ENCODE results near the gene TAAR2. TPM values are rescaled to one million over a fixed set of nuclear protein-coding genes. Genes with fewer than 3 reads are reported as not detected.

The TAAR2 gene
- total and polyA plus RNA-seq, 2 donors (not counting 1 experiment from before 2014, with no cell fraction given): not detected

- Histone ChIP-seq H3K27ac (ENCODE audit: low read length in 2 of 2) (no peak overlapping the region), H3K79me2 (ENCODE audit: control insufficient read depth, insufficient read depth, low read length) (no peaks in the 10 kb centered on the region), H3K36me3 (replicated peaks in 1 of 2; ENCODE audit: control extremely low read depth in 1 of 2, control insufficient read depth in 1 of 2, extremely low read depth in 1 of 2, insufficient read depth in 2 of 2, low read length in 1 of 2) (no peaks in the 10 kb centered on the region), H4K20me1 (ENCODE audit: control insufficient read depth, insufficient read depth, low read length, poor library complexity, severe bottlenecking) (no peaks in the 10 kb centered on the region), H3K4me1 (ENCODE audit: control insufficient read depth in 2 of 2, insufficient read depth in 2 of 2, low read length in 2 of 2) (no peaks in the 10 kb centered on the region), H2AFZ (ENCODE audit: insufficient read depth, low read depth, low read length, poor library complexity, severe bottlenecking) (no peak overlapping the region), H3K4me3 (ENCODE audit: control extremely low read depth in 1 of 5, extremely low read depth in 1 of 5, insufficient read depth in 1 of 5, low read depth in 2 of 5, low read length in 4 of 5) (no peak overlapping the region), H3K9ac (ENCODE audit: low read length) (no peak overlapping the region), H3K27me3 (replicated peaks in 1 of 4; ENCODE audit: control extremely low read depth in 1 of 4, control insufficient read depth in 3 of 4, insufficient read depth in 4 of 4, low read length in 3 of 4) (peaks cover 0 to 3% (median 0%) of the 10 kb centered on the region in 4 experiments), H3K9me3 (ENCODE audit: control extremely low read depth in 1 of 3, control insufficient read depth in 2 of 3, insufficient read depth in 1 of 3, low read length in 2 of 3) (no peaks in the 10 kb centered on the region), H3K4me2 (replicated peaks; ENCODE audit: low read depth, low read length, poor library complexity, severe bottlenecking) (no peak overlapping the region)
- Mint-ChIP-seq H3K4me1 (peaks cover 2% of the 10 kb centered on the region), H3K27ac (no peak overlapping the region), H3K4me3 (no peak overlapping the region), H3K9me3 (ENCODE audit: insufficient read depth) (no peaks in the 10 kb centered on the region), H3K27me3 (peaks cover 17% of the 10 kb centered on the region)
- WGBS (ENCODE audit: insufficient coverage): 36% methylated on average over 2 of the region's 2 CpGs
- ATAC-seq (ENCODE audit: low read depth) (no peak), DNase-seq (no peak)
- intact Hi-C loops (cut with micrococcal nuclease): no loop called here
- TF ChIP-seq, protein P1, sequence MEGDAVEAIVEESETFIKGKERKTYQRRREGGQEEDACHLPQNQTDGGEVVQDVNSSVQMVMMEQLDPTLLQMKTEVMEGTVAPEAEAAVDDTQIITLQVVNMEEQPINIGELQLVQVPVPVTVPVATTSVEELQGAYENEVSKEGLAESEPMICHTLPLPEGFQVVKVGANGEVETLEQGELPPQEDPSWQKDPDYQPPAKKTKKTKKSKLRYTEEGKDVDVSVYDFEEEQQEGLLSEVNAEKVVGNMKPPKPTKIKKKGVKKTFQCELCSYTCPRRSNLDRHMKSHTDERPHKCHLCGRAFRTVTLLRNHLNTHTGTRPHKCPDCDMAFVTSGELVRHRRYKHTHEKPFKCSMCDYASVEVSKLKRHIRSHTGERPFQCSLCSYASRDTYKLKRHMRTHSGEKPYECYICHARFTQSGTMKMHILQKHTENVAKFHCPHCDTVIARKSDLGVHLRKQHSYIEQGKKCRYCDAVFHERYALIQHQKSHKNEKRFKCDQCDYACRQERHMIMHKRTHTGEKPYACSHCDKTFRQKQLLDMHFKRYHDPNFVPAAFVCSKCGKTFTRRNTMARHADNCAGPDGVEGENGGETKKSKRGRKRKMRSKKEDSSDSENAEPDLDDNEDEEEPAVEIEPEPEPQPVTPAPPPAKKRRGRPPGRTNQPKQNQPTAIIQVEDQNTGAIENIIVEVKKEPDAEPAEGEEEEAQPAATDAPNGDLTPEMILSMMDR (IDR thresholded peaks at IDR 0.05): no peak
- no peak for TF ChIP-seq EZH2 (IDR thresholded peaks at IDR 0.05; ENCODE audit: borderline replicate concordance, insufficient read depth, low read depth, low read length, poor library complexity, severe bottlenecking)
- ChIA-PET POLR2A (no interaction called here), CTCF (no interaction called here)
Measured at GRCh38 chr6:132592855-132593254, 31.2 kb downstream of the TAAR2 start.

DNA sequence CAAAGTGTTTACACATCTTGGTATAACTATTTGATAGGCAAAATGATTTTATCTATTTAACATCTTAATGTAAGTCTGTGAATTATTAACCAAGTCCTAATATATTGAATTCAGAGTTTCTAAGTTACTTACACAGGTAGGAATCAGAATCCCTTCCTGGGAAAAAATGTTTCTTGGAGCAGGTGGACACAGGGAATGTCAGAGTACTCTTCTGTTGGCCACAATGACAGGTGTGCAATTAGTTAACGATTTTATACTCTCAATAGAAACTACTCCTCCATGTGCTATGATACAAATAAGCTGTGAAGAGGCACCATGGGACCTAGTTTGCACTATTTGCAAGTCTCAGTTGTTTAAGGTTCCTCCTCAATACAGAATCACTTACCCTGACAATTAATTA lies 33.7 kb downstream of the TAAR2 start:
- Mint-ChIP-seq H3K9me3 (ENCODE audit: insufficient read depth) (no peaks in the 10 kb centered on the region), H3K4me1 (peaks cover 2% of the 10 kb centered on the region), H3K27ac (no peak overlapping the region), H3K27me3 (peaks cover 12% of the 10 kb centered on the region), H3K4me3 (no peak overlapping the region)
- DNase-seq: no peak
- H3K4me3 ChIP-seq (ENCODE audit: control extremely low read depth in 1 of 5, extremely low read depth in 1 of 5, insufficient read depth in 1 of 5, low read depth in 2 of 5, low read length in 4 of 5): no peak overlapping the region
- no CpG with 5 or more reads among the region's 1 CpG for WGBS (ENCODE audit: insufficient coverage)
- H3K4me2 ChIP-seq (replicated peaks; ENCODE audit: low read depth, low read length, poor library complexity, severe bottlenecking): no peak overlapping the region
- no peaks in the 10 kb centered on the region for H3K36me3 ChIP-seq (replicated peaks in 1 of 2; ENCODE audit: control extremely low read depth in 1 of 2, control insufficient read depth in 1 of 2, extremely low read depth in 1 of 2, insufficient read depth in 2 of 2, low read length in 1 of 2)
- POLR2A ChIA-PET: no interaction called here
- H3K27ac ChIP-seq (ENCODE audit: low read length in 2 of 2): no peak overlapping the region
- intact Hi-C loops (cut with micrococcal nuclease): no loop called here
- ATAC-seq (ENCODE audit: low read depth): no peak
- H3K27me3 ChIP-seq (replicated peaks in 1 of 4; ENCODE audit: control extremely low read depth in 1 of 4, control insufficient read depth in 3 of 4, insufficient read depth in 4 of 4, low read length in 3 of 4): peaks cover 0 to 3% (median 0%) of the 10 kb centered on the region in 4 experiments
- no peak for TF ChIP-seq EZH2 (IDR thresholded peaks at IDR 0.05; ENCODE audit: borderline replicate concordance, insufficient read depth, low read depth, low read length, poor library complexity, severe bottlenecking)
- TF ChIP-seq, protein P1 (IDR thresholded peaks at IDR 0.05): no peak
- H3K9me3 ChIP-seq (ENCODE audit: control extremely low read depth in 1 of 3, control insufficient read depth in 2 of 3, insufficient read depth in 1 of 3, low read length in 2 of 3): no peaks in the 10 kb centered on the region
- H3K79me2 ChIP-seq (ENCODE audit: control insufficient read depth, insufficient read depth, low read length): no peaks in the 10 kb centered on the region
- H2AFZ ChIP-seq (ENCODE audit: insufficient read depth, low read depth, low read length, poor library complexity, severe bottlenecking): no peak overlapping the region
- no peak overlapping the region for H3K9ac ChIP-seq (ENCODE audit: low read length)
- CTCF ChIA-PET: no interaction called here
- H4K20me1 ChIP-seq (ENCODE audit: control insufficient read depth, insufficient read depth, low read length, poor library complexity, severe bottlenecking): no peaks in the 10 kb centered on the region
- H3K4me1 ChIP-seq (ENCODE audit: control insufficient read depth in 2 of 2, insufficient read depth in 2 of 2, low read length in 2 of 2): no peaks in the 10 kb centered on the region

All from B cell (primary cell).